ENCODE results near the gene SREK1IP1.

Gene SREK1IP1

GRCh38 chr5:64763948-64764503 is 4.5 kb downstream of the SREK1IP1 start:
- Histone ChIP-seq H3K27me3 (replicated peaks; ENCODE audit: control insufficient read depth, insufficient read depth, low read length) (no peaks in the 10 kb centered on the region), H3K4me3 (replicated peaks; ENCODE audit: low read depth, low read length) (no peak overlapping the region), H3K36me3 (ENCODE audit: control insufficient read depth, insufficient read depth, low read length) (no peaks in the 10 kb centered on the region)
- TF ChIP-seq, protein P1, sequence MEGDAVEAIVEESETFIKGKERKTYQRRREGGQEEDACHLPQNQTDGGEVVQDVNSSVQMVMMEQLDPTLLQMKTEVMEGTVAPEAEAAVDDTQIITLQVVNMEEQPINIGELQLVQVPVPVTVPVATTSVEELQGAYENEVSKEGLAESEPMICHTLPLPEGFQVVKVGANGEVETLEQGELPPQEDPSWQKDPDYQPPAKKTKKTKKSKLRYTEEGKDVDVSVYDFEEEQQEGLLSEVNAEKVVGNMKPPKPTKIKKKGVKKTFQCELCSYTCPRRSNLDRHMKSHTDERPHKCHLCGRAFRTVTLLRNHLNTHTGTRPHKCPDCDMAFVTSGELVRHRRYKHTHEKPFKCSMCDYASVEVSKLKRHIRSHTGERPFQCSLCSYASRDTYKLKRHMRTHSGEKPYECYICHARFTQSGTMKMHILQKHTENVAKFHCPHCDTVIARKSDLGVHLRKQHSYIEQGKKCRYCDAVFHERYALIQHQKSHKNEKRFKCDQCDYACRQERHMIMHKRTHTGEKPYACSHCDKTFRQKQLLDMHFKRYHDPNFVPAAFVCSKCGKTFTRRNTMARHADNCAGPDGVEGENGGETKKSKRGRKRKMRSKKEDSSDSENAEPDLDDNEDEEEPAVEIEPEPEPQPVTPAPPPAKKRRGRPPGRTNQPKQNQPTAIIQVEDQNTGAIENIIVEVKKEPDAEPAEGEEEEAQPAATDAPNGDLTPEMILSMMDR (IDR thresholded peaks at IDR 0.05; ENCODE audit: insufficient read depth, low read length, poor library complexity, severe bottlenecking) = no peak
- DNase-seq (ENCODE audit: extremely low read depth, insufficient read length) = no peak

DNA sequence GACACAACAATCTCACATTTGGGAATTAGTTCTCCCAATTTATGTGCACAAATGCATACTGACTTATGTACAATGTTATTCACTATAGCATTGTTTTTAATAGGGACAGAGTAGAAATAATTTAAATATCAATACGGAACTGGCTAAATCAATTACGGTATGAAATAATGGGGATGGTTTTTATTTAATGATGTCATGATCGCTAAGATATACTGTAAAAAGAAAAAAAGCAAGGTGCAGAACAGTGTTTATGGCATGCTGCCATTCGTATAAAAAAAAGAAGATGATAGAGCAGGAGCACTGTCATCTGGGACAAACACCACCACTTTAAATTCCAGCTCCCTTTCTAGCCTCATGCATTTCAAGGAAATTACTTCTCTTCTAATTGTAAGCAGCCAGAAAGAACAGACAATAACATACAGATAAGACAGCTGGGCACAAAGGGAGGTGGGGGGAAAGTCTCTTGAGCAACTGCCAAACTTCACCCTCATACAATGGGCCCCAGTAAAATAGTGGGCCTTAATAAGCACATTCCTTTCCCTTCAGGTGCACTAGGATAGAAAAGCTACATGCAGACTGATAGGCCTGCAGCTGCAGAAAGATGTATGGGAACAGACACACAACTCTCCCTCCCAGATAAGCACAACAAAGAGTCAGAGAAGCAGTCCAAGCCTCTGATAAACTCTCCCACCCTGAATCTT is 8.4 kb downstream of the SREK1IP1 start:
- TF ChIP-seq, protein P1 (IDR thresholded peaks at IDR 0.05; ENCODE audit: insufficient read depth, low read length, poor library complexity, severe bottlenecking) = no peak
- no peak overlapping the region for H3K4me3 ChIP-seq (replicated peaks; ENCODE audit: low read depth, low read length)
- DNase-seq (ENCODE audit: extremely low read depth, insufficient read length) = no peak
- H3K27me3 ChIP-seq (replicated peaks; ENCODE audit: control insufficient read depth, insufficient read depth, low read length) = no peaks in the 10 kb centered on the region
- no peaks in the 10 kb centered on the region for H3K36me3 ChIP-seq (ENCODE audit: control insufficient read depth, insufficient read depth, low read length)

DNA sequence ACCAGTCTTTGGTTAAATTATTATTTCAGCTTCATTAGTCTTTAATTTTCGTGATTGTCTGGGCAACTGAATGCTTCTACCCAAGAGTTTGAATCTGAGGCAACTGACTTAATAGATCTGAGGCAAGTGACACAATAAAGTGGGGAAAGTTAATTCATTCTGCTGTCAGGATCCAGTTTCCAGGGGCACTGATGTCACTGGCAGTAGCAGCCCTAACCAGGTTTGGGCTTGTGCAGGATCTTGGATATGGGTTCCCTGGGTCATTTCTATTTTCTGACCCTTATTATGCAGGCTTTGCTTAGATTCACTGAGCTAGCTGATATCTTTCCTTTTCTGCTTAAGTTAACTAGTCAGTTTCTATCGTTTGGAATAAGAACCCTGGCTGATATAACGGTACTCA is 9.6 kb downstream of the SREK1IP1 start:
- Histone ChIP-seq H3K4me3 (replicated peaks; ENCODE audit: low read depth, low read length) (no peak overlapping the region), H3K36me3 (ENCODE audit: control insufficient read depth, insufficient read depth, low read length) (no peaks in the 10 kb centered on the region), H3K27me3 (replicated peaks; ENCODE audit: control insufficient read depth, insufficient read depth, low read length) (no peaks in the 10 kb centered on the region)
- no peak for DNase-seq (ENCODE audit: extremely low read depth, insufficient read length)
- TF ChIP-seq, protein P1 (IDR thresholded peaks at IDR 0.05; ENCODE audit: insufficient read depth, low read length, poor library complexity, severe bottlenecking) = no peak

- no peaks in the 10 kb centered on the region; the same call in 1 of the 2 replicates for H3K36me3 ChIP-seq (ENCODE audit: control insufficient read depth, insufficient read depth, low read length)
- no peak overlapping the region for H3K4me3 ChIP-seq (replicated peaks; ENCODE audit: low read depth, low read length)
- no peak for DNase-seq (ENCODE audit: extremely low read depth, insufficient read length)
- no peaks in the 10 kb centered on the region for H3K27me3 ChIP-seq (replicated peaks; ENCODE audit: control insufficient read depth, insufficient read depth, low read length)
- TF ChIP-seq, protein P1 (IDR thresholded peaks at IDR 0.05; ENCODE audit: insufficient read depth, low read length, poor library complexity, severe bottlenecking) = no peak
Measured at GRCh38 chr5:64754066-64754465, 14.4 kb downstream of the SREK1IP1 start.

GRCh38 chr5:64749385-64749784 is 19.1 kb downstream of the SREK1IP1 start:
- Histone ChIP-seq H3K27me3 (replicated peaks; ENCODE audit: control insufficient read depth, insufficient read depth, low read length) (no peaks in the 10 kb centered on the region), H3K36me3 (ENCODE audit: control insufficient read depth, insufficient read depth, low read length) (no peaks in the 10 kb centered on the region; the same call in 1 of the 2 replicates), H3K4me3 (replicated peaks; ENCODE audit: low read depth, low read length) (no peak overlapping the region)
- TF ChIP-seq, protein P1 (IDR thresholded peaks at IDR 0.05; ENCODE audit: insufficient read depth, low read length, poor library complexity, severe bottlenecking) = no peak
- DNase-seq (ENCODE audit: extremely low read depth, insufficient read length) = no peak

All from GM06990 (cell line).